Measurements from ENCODE around the gene CLK4. TPM values are rescaled to one million over a fixed set of nuclear protein-coding genes. Genes with fewer than 3 reads are reported as not detected.

The CLK4 gene
- total RNA-seq, result 36.0 and 47.5 TPM in 2 replicates

DNA sequence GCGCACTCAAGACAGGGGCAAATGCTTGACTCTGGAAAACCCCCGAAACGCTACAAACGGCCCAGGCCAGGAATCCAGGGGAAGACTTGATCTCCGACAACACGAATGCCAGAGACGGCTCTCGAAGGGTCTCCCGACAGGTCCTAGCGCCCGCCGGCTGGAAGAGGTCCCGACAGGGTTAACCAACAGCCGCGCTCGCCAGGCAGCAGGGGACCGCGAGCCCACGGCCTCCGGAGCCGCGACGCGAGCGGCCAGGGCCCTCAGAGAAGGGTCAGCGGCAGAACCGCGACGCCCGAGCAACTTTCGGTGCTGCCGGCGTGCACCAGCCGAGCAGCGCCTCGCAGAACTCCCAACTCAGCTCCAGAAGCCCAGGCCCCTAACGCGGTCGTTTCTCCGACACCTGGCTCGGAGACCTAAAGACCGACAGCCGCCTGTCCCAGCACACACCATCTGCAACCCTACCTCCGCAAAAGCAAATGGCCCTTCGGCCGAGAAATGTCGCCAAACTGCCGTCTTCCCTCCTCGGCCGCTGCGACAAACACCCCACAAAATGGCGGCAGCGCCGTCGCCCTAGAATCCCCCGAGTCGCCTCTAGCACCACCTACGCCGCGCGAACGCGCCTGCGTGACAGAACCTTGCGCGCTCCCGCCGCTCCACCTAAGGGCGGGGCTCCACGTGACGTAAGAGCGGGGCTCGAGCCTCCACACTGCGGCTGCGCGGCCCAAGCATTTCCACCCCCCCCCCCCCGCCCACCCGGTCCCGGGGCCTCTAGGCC lies at the start of gene CLK4:
Gene CLK4, minus strand, starts transcription at position 567 of the 775 bp plus-strand sequence. CDS start 3,634 bp downstream, outside the sequence.

DNA sequence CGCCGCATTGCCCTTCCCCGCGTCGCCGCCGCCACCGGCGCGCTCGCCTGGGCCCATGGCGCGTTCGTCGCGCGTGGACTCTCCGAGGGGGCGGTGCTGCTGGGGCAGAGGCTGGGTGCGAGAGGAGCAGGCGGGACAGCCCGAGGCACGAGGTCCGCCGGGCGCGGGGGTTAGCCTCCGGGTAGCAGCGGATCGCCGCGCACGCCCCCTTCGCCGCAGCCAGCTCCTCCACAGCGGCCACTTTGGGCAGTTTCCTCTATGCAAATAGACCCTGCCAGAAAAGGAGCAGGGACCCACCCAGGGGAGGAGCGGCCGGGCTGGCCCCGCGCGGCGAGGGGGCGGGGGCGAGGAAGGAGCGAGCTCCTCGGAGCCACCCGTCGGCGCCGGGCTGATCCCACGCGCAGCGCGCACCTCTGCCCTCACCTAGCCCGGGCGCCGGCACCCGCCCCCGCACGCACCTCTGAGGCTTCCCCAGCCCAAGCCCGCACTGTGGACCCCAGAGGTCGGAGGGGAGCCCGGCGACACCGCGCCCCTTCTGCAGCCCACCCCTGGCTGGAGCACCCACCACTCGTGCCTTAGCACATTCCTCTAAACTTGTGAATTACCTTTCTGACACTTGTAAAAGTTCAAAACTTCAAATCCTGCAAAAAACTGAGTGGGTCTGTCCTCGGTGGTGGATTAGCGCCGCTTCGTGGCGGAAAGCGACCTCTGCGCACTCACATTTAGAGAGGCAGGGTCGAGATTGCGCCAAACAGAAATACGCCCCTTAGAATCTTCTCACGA lies 36.5 kb downstream of the CLK4 start, which contains the start of gene COL23A1:
Gene COL23A1, minus strand, starts transcription at position 253 of the 783 bp plus-strand sequence.

Small RNAs within 50 kb of the gene (small RNA-seq; reads per million reads assigned to genes)
- gene RN7SKP70, result 0.08 reads per million

Other genes with a start within 250 kb of the CLK4 start
- under 0.01 TPM in 1 of 2 replicates, not detected in the other for gene COL23A1, start 36.7 kb downstream of the CLK4 start, total RNA-seq
- 7.3 and 12.7 TPM in 2 replicates for gene ZNF354A, start 103.6 kb upstream of the CLK4 start, total RNA-seq
- 9.6 and 11.1 TPM in 2 replicates for gene ZNF354B, start 232.9 kb upstream of the CLK4 start, total RNA-seq

Data from subcutaneous preadipocyte (primary cell).